ENCODE data around the gene SPIC. TPM values are rescaled to one million over a fixed set of nuclear protein-coding genes. Genes with fewer than 3 reads are reported as not detected.

SPIC gene
- polyA plus RNA-seq (2011; rRNA removed) (0.08 TPM in 1 of 2 replicates, not detected in the other), polyA plus RNA-seq (2017; fragmentation: RNase III; extraction: RNeasy Plus Mini Kit Qiagen cat#74134 plus additional on column Dnase treatment) (not detected in 3 replicates), polyA minus RNA-seq (2011; rRNA and poly(A)+ RNA removed) (not detected in 2 replicates)
- not detected in 2 replicates for polyA plus RNA-seq (2012; cell fraction: cytosol; rRNA removed)
- not detected in 2 replicates for polyA plus RNA-seq (2012; cell fraction: nucleus; rRNA removed)

GRCh38 chr12:101474711-101475386 lies at the start of gene SPIC:
Gene SPIC (plus strand): TSS chr12:101475336. CDS start chr12:101476905, 1,569 bp downstream.
- DNase-seq (ENCODE audit: low read depth in 1 of 2, low spot score in 1 of 2) (no peak), FAIRE-seq (no peak), ATAC-seq (no peak)
- Histone ChIP-seq H3K4me1 (no peaks in the 10 kb centered on the region), H3K4me2 (no peak within 1 kb of the TSS), H3K9me3 (no peaks in the 10 kb centered on the region), H3K4me3 (no peak within 1 kb of the TSS), H3K27ac (no peak within 1 kb of the TSS)
- 69% methylated on average over 5 of the region's 5 CpGs for WGBS (ENCODE audit: missing lambda C conversion rate)
- ChIA-PET CTCF (no interaction called here), POLR2A (no interaction called here)
- TF ChIP-seq MAX (IDR thresholded peaks at IDR 0.05) (no peak), EHF (CRISPR knock-in tag; IDR thresholded peaks at IDR 0.05) (no peak), KDM1A (IDR thresholded peaks at IDR 0.05; ENCODE audit: low read depth) (no peak), FOSB (CRISPR knock-in tag; IDR thresholded peaks at IDR 0.05) (no peak), HMGXB4 (CRISPR knock-in tag; IDR thresholded peaks at IDR 0.05; ENCODE audit: borderline replicate concordance) (no peak), MYC (IDR thresholded peaks at IDR 0.05; ENCODE audit: borderline replicate concordance, low read length) (no peak), HOXB13 (CRISPR knock-in tag; IDR thresholded peaks at IDR 0.05; ENCODE audit: low read depth) (no peak), CBX2 (IDR thresholded peaks at IDR 0.05; ENCODE audit: borderline replicate concordance, low read depth) (no peak), HOXA7 (CRISPR knock-in tag; IDR thresholded peaks at IDR 0.05) (no peak), USF2 (IDR thresholded peaks at IDR 0.05) (no peak), CEBPB (IDR thresholded peaks at IDR 0.05) (no peak), ATOH8 (CRISPR knock-in tag; IDR thresholded peaks at IDR 0.05; ENCODE audit: low read depth) (no peak), HEYL (CRISPR knock-in tag; IDR thresholded peaks at IDR 0.05) (no peak), CHD2 (IDR thresholded peaks at IDR 0.05; ENCODE audit: low read length, partially characterized antibody) (no peak)

GRCh38 chr12:101430456-101430855 lies 44.7 kb upstream of the SPIC start:
- Histone ChIP-seq H3K27ac (no peak overlapping the region), H3K4me1 (no peaks in the 10 kb centered on the region), H3K4me3 (no peak overlapping the region), H3K9me3 (no peaks in the 10 kb centered on the region), H3K4me2 (no peak overlapping the region)
- no peak for ATAC-seq
- CTCF ChIA-PET: interaction anchor here (1.0 kb wide), 2 partner anchors 16 to 23 kb away, joined by 3 read pairs; partner anchors contain the start of gene ARL1
- POLR2A ChIA-PET: no interaction called here
- no peak for TF ChIP-seq USF2 (IDR thresholded peaks at IDR 0.05)
- no peak for TF ChIP-seq CBX2 (IDR thresholded peaks at IDR 0.05; ENCODE audit: borderline replicate concordance, low read depth)
- TF ChIP-seq FOXS1 (CRISPR knock-in tag; IDR thresholded peaks at IDR 0.05): no peak
- no peak for TF ChIP-seq CTCF (IDR thresholded peaks at IDR 0.05)
- TF ChIP-seq HEYL (CRISPR knock-in tag; IDR thresholded peaks at IDR 0.05): no peak
- TF ChIP-seq ATOH8 (CRISPR knock-in tag; IDR thresholded peaks at IDR 0.05; ENCODE audit: low read depth): no peak
- no peak for TF ChIP-seq POLR2AphosphoS2 (conservative IDR thresholded peaks at IDR 0.05; ENCODE audit: low read length)
- TF ChIP-seq POLR2A (IDR thresholded peaks at IDR 0.05; ENCODE audit: low read length): no peak
- no peak for TF ChIP-seq E2F6 (IDR thresholded peaks at IDR 0.05; ENCODE audit: borderline replicate concordance, low read depth)
- no peak for TF ChIP-seq ZC3H11A (IDR thresholded peaks at IDR 0.05)
- TF ChIP-seq HOXA7 (CRISPR knock-in tag; IDR thresholded peaks at IDR 0.05): no peak
- no peak for TF ChIP-seq CHD4 (IDR thresholded peaks at IDR 0.05; ENCODE audit: borderline replicate concordance)
- no peak for TF ChIP-seq RCOR1 (IDR thresholded peaks at IDR 0.05; ENCODE audit: low read depth, low read length)
- TF ChIP-seq ESRRA (IDR thresholded peaks at IDR 0.05; ENCODE audit: borderline replicate concordance, low read length): no peak
- no peak for TF ChIP-seq MAX (IDR thresholded peaks at IDR 0.05)
- TF ChIP-seq EHF (CRISPR knock-in tag; IDR thresholded peaks at IDR 0.05): no peak
- TF ChIP-seq KDM1A (IDR thresholded peaks at IDR 0.05; ENCODE audit: low read depth): no peak
- no peak for TF ChIP-seq MYC (IDR thresholded peaks at IDR 0.05; ENCODE audit: borderline replicate concordance, low read length)
- DNase-seq (ENCODE audit: low read depth in 1 of 2, low spot score in 1 of 2): no peak
- WGBS (ENCODE audit: missing lambda C conversion rate): 53% methylated on average over 2 of the region's 2 CpGs
- no peak for FAIRE-seq
